GM12874 (cell line): Measurements from ENCODE around the gene KCND3.

ENCODE experiments used
- TF ChIP-seq, protein P1 (sequence below): IDR thresholded peaks from 2 replicates; pipeline ENCODE4 v1.5.1; 2011; ENCODE audit warnings: low read depth, mild to moderate bottlenecking, control low read depth, low read length, moderate library complexity; ENCODE audit not compliant: insufficient read depth

Gene KCND3

GRCh38 chr1:111818081-111818480 lies 171.4 kb downstream of the KCND3 start:
- TF ChIP-seq, protein P1, sequence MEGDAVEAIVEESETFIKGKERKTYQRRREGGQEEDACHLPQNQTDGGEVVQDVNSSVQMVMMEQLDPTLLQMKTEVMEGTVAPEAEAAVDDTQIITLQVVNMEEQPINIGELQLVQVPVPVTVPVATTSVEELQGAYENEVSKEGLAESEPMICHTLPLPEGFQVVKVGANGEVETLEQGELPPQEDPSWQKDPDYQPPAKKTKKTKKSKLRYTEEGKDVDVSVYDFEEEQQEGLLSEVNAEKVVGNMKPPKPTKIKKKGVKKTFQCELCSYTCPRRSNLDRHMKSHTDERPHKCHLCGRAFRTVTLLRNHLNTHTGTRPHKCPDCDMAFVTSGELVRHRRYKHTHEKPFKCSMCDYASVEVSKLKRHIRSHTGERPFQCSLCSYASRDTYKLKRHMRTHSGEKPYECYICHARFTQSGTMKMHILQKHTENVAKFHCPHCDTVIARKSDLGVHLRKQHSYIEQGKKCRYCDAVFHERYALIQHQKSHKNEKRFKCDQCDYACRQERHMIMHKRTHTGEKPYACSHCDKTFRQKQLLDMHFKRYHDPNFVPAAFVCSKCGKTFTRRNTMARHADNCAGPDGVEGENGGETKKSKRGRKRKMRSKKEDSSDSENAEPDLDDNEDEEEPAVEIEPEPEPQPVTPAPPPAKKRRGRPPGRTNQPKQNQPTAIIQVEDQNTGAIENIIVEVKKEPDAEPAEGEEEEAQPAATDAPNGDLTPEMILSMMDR = no peak

- TF ChIP-seq, protein P1 = no peak
Measured at GRCh38 chr1:111814642-111815041, 174.8 kb downstream of the KCND3 start.

DNA sequence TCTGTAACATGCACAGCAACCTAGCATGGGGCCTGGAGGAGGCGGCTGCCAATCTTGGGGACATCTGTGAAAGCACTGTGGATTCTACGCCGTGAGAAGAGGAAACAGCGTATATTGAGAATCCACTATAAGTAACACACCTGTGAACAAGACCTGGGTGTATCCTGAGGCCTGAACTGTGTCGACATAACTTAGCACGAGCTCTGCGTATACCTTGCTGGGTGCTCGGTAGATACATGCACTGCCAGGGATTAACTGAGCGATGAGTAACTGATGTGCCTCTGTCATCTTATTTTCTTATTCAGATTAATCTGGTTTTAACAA lies 175.2 kb downstream of the KCND3 start:
- TF ChIP-seq, protein P1 = no peak

DNA sequence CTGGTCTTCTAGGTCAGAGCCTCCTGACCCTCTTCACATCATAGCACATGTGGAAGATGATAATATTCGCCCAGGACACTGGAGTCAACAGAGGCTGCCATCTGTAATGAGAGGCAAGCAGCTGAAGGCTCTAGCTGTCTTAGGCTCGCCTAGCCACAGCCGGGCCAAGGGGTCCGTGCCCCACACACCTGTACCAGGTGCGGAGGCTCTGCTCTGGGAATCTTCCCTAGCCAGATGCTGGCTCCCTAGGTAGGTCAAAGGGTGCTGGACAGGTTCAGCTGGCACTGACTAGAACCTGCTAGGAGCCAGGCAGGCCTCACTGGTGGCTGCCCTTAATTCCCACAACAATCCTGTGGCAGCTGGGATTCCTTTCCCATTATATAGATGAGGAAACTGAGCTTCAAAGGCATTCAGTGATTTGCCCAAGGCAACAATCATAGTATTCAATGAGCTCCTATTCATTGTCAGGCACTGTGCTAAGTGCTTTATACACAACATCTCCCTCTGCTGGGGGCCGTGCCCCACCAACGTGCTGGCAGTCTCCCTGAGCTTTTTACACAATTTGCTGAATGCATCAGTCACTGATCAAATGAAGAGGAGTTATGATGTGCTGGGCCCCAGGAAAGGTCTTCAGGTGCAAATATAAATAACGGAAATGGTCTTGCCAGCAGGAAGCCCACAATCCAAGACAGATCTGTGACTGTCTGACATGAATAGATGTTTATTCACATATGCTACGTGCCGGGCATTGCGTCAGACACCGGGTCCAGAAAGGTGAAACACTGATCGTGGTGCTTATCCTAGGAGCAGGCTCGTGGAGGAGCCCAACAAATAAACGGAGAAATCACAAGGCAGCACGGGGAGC lies 175.8 kb downstream of the KCND3 start:
- TF ChIP-seq, protein P1 = 0 out of 2 replicates have a peak, but pooled peaks have one; percentile 10

DNA sequence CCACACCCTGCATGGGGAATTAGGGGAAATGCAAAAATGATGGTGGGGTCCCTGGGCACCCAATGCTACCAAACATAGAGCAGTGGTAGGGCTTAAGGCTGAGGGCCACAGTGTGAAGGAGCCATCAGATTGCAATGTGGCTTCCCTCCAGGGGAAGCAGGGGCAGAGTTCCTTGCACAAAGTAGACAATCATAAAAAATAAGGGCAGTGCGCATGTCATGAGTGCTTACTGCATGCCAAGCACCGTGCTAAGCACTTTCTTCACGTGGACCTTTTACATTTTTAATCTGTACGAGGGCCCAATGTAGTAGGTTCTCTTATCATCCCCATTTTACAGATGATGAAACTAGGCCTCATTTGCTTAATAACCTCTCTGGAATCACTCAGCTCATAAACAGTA lies 177.2 kb downstream of the KCND3 start:
- TF ChIP-seq, protein P1 = no peak

- TF ChIP-seq, protein P1 = no peak
Measured at GRCh38 chr1:111811891-111812290, 177.6 kb downstream of the KCND3 start.

DNA sequence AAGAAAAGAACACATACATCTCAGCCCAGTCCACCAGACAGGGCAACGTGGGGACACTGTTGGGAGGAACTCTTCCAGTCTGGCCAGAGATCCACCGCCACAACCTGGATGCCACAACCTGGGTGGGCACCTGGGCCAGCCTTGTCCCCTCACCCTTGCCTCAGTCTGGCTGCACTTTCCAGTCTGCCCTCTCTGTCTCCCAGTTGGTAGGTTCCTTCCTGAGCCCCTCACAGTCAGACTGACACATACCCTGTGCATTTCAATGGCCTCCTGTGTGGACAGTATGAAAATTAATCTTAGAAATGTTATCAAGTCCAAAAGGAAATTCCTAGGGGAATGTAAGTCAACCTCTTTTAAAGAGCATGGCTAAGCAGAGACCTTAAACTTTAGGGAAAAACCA lies 184.2 kb downstream of the KCND3 start:
- TF ChIP-seq, protein P1 = no peak

GRCh38 chr1:111804776-111805175 lies 184.7 kb downstream of the KCND3 start:
- TF ChIP-seq, protein P1 = no peak
